Activated T-cell treated with anti-CD3 and anti-CD28 coated beads, Interleukin-2, amount 50 U/mL, for 72 hours (primary cell): ENCODE data around the gene NOXA1. TPM values are rescaled to one million over a fixed set of nuclear protein-coding genes. Genes with fewer than 3 reads are reported as not detected.
"Not testable (repeated sequence)": the region's sequence is repeated elsewhere in the genome, so short reads cannot be mapped to it uniquely, and the experiment has no call there.

Experiments
- ATAC-seq, 2 donors: fragments of 150-1000 bp; cut with Tn5 transposase; replicated peaks in 1 of 2; 2 replicates each; pipeline ENCODE4 v1.10.0; 2021; ENCODE audit warnings: moderate library complexity in 2 of 2, mild to moderate bottlenecking in 1 of 2
- DNase-seq, 2 donors: peaks; one replicate each; pipeline ENCODE4 v3.0.0; 2021 to 2022; ENCODE audit warnings: mixed read lengths in 1 of 2
- H3K27ac Mint-ChIP-seq: one replicate; pipeline ENCODE4 v1.8.0; 2022; ENCODE audit warnings: mild to moderate bottlenecking, moderate library complexity, mixed read lengths
- H3K27me3 Mint-ChIP-seq: one replicate; pipeline ENCODE4 v1.8.0; 2022; ENCODE audit warnings: low read depth, mixed read lengths
- H3K36me3 Mint-ChIP-seq, 2 donors: one replicate each; pipeline ENCODE4 v1.8.0; 2022; ENCODE audit warnings: mixed read lengths in 2 of 2, mild to moderate bottlenecking in 1 of 2; ENCODE audit not compliant: insufficient read depth in 2 of 2
- H3K4me1 Mint-ChIP-seq: one replicate; pipeline ENCODE4 v1.8.0; 2022; ENCODE audit warnings: low read depth, mixed read lengths
- H3K4me3 Mint-ChIP-seq, 2 donors: one replicate each; pipeline ENCODE4 v1.8.0; 2022; ENCODE audit warnings: mild to moderate bottlenecking in 2 of 2, mixed read lengths in 2 of 2, moderate library complexity in 2 of 2
- H3K9me3 Mint-ChIP-seq, 2 donors: one replicate each; pipeline ENCODE4 v1.8.0; 2022; ENCODE audit warnings: mixed read lengths in 2 of 2
- total RNA-seq, 2 donors: library from RNA; stranded (reverse); gene quantifications; one replicate each; pipeline ENCODE4 v1.2.3, GENCODE V29; 2022

Gene NOXA1
- total RNA-seq = 1 to 10 TPM; 1.4 to 1.8 TPM

- Mint-ChIP-seq H3K36me3 (no peaks in the 10 kb centered on the region), H3K27me3 (no peaks in the 10 kb centered on the region), H3K27ac (peak within 1 kb of the TSS; percentile 46), H3K9me3 (no peaks in the 10 kb centered on the region), H3K4me3 (peak within 1 kb of the TSS; percentile 89 to 91), H3K4me1 (peaks cover 9% of the 10 kb centered on the region)
- ATAC-seq (peak; percentile 89 to 94), DNase-seq (peak; percentile 96 to 99)
Measured at GRCh38 chr9:137422604-137423513, at the start of gene NOXA1, which contains the start of gene EXD3. Gene NOXA1 (plus strand): TSS chr9:137423393. CDS start chr9:137423530, 137 bp downstream. Gene EXD3 (minus strand): TSS chr9:137423162. CDS start chr9:137395357, 27,805 bp downstream.

DNA sequence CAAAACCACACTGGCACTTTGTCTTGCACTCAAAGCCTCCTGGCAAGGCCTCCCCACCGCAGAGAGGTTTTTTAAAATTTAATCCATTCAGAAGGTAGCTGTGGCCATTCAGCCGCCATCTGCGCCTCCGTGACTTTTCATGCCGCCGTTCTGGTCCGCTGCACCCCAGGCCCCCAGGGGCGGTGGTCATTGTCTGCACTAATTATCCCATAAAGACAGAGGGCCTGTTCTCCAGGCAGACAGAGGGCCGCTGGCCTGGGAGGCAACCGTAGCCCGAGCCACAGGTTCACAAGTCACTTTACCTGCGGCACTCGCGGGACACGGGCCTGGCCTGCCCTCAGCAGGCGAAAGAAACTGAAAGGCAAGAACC is 49.6 kb upstream of the NOXA1 start:
- ATAC-seq = no peak
- Mint-ChIP-seq H3K36me3 (no peaks in the 10 kb centered on the region), H3K4me3 (no peak overlapping the region), H3K27me3 (no peaks in the 10 kb centered on the region), H3K27ac (no peak overlapping the region), H3K4me1 (no peaks in the 10 kb centered on the region), H3K9me3 (no peaks in the 10 kb centered on the region)
- no peak for DNase-seq

DNA sequence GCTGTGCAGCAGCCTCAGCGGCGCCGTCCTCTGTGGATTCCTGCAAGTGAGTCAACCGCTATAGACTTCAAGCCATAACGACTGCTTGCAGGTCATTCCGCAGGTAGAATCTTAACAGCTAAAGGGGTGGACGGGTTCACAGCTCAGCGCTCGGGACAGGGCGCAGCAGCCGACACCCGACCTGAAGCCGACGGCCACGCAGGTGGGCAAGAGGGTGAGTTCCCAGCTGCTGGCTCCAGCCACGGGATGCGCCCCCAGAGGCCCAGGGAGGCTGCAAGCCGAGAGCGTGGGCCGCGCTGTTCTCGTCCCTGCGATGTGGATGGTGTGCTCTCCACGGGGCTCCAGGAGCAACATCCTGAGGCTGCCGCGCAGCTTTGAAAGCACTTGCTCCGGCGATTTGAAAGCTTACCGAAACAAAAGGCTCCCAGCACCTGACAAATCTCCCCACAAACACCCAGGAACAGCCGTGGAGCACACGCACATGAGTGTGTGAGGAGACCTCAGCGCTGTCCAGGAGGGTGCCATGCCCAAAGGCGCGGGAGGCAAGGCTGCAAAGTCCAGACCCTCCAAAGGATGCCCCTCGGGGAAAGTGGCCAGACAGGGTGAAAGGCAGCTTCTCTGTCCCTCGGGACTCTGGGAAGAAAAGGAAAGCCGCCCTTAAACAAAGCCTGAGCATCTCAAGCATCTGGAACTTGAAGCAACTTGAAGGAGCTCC is 48.9 kb upstream of the NOXA1 start:
- no peak for DNase-seq
- H3K9me3 Mint-ChIP-seq = no peaks in the 10 kb centered on the region
- ATAC-seq = no peak
- no peaks in the 10 kb centered on the region for H3K4me1 Mint-ChIP-seq
- H3K27me3 Mint-ChIP-seq = no peaks in the 10 kb centered on the region
- H3K36me3 Mint-ChIP-seq = no peaks in the 10 kb centered on the region
- no peak overlapping the region for H3K4me3 Mint-ChIP-seq
- no peak overlapping the region for H3K27ac Mint-ChIP-seq

DNA sequence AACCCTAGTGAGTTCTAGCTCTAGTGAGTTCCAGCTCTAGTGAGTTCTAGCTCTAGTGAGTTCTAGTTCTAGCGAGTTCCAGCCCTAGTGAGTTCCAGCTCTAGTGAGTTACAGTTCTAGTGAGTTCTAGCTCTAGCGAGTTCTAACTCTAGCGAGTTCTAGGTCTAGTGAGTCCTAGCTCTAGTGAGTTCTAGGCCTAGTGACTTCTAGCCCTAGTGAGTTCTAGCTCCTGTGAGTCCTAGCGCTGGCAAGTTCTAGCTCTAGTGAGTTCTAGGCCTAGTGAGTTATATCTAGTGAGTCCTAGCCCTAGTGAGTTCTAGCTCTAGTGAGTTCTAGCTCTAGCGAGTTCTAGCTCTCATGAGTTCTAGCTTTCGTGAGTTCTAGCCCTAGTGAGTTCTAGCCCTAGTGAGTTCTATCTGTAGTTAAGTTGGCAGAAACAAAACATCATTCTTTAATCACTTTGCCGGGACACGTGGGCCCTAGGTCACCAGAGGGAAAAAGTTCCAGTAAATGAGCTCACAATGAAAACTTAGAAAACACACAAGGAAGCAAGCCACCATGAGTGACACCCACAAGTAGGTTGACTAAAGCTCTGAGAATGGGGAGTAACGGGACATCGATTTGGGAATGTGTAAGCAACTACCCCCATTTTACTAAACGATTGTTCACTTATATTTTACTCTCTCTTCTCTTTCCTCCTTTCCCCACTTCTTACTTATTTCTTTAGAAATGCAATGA is 47.7 kb upstream of the NOXA1 start:
- ATAC-seq (no peak), DNase-seq (no peak)
- no peak overlapping the region for H3K4me3 Mint-ChIP-seq
- H3K4me1 Mint-ChIP-seq = no peaks in the 10 kb centered on the region
- no peaks in the 10 kb centered on the region for H3K9me3 Mint-ChIP-seq
- H3K27ac Mint-ChIP-seq = no peak overlapping the region
- H3K36me3 Mint-ChIP-seq = no peaks in the 10 kb centered on the region
- H3K27me3 Mint-ChIP-seq = no peaks in the 10 kb centered on the region

DNA sequence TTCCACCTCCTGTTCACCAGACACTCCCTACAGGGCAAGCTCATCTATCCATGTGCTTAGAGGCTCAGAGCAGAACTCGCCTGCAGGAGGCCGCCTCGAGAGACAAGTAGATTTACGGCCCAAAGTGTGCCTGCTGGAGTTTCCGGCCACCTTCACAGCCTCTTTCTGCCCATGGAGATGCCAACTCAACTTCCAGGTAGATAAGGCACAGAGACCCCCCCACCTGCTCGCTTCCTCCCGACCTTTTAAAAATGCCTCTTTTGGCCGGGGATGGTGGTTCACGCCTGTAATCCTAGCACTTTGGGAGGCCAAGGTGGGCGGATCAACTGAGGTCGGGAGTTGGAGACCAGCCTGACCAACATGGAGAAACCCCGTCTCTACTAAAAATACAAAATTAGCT is 46.8 kb upstream of the NOXA1 start:
- H3K9me3 Mint-ChIP-seq = no peaks in the 10 kb centered on the region
- DNase-seq = no peak
- H3K36me3 Mint-ChIP-seq = no peaks in the 10 kb centered on the region
- no peak overlapping the region for H3K4me3 Mint-ChIP-seq
- H3K27me3 Mint-ChIP-seq = no peaks in the 10 kb centered on the region
- no peak overlapping the region for H3K27ac Mint-ChIP-seq
- ATAC-seq = no peak
- no peaks in the 10 kb centered on the region for H3K4me1 Mint-ChIP-seq

GRCh38 chr9:137378688-137379410 is 44.3 kb upstream of the NOXA1 start:
- not testable (repeated sequence) for DNase-seq, H3K36me3 Mint-ChIP-seq, H3K27ac Mint-ChIP-seq, ATAC-seq, H3K4me3 Mint-ChIP-seq, H3K9me3 Mint-ChIP-seq, H3K4me1 Mint-ChIP-seq, H3K27me3 Mint-ChIP-seq

DNA sequence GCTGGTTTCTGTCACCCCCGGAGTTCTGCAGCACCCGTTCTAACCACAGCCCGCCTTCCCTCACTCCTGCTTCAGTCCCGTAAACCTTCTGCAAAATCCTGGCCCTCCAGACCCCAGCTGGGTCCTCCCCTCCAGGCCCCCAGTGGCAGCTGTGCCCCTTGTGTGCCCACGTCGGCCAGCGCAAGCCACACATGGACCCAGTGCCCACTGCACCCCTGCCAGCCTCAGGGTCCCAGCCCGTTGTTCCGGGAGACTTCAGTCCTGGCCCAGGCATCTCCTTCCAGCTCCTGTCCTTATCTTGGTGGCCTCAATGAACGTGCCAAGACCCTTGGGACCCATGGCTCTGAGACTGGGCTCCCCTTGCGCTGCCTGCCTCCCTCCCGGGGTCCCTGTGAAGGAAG is 43.4 kb upstream of the NOXA1 start:
- Mint-ChIP-seq H3K27ac (no peak overlapping the region), H3K4me1 (no peaks in the 10 kb centered on the region), H3K27me3 (no peaks in the 10 kb centered on the region), H3K9me3 (no peaks in the 10 kb centered on the region), H3K4me3 (no peak overlapping the region), H3K36me3 (no peaks in the 10 kb centered on the region)
- DNase-seq = no peak
- ATAC-seq = no peak

- no peaks in the 10 kb centered on the region for H3K36me3 Mint-ChIP-seq
- no peak overlapping the region for H3K27ac Mint-ChIP-seq
- H3K4me1 Mint-ChIP-seq = no peaks in the 10 kb centered on the region
- H3K9me3 Mint-ChIP-seq = no peaks in the 10 kb centered on the region
- ATAC-seq = no peak
- no peak overlapping the region for H3K4me3 Mint-ChIP-seq
- H3K27me3 Mint-ChIP-seq = no peaks in the 10 kb centered on the region
- no peak for DNase-seq
Measured at GRCh38 chr9:137380171-137380570, 43.0 kb upstream of the NOXA1 start.

DNA sequence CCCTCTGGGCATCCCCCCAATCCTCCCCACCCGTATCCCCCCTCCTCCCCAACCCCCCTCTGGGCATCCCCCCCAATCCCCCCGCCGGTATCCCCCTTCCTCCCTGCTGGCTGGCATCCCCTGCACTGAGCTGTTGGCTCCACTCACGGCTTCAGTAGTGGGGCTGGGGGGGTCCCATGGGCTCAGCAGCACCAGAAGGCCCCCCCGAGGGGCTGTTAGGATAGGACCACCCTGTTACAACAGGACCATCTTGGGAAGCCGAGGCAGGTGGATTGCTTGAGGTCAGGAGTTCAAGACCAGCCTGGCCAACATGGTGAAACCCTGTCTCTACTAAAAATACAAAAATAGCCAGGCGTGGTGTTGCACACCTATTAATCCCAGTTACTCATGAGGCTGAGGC is 42.6 kb upstream of the NOXA1 start:
- no peaks in the 10 kb centered on the region for H3K4me1 Mint-ChIP-seq
- no peak overlapping the region for H3K27ac Mint-ChIP-seq
- no peaks in the 10 kb centered on the region for H3K36me3 Mint-ChIP-seq
- H3K4me3 Mint-ChIP-seq = no peak overlapping the region
- no peaks in the 10 kb centered on the region for H3K27me3 Mint-ChIP-seq
- DNase-seq (no peak), ATAC-seq (no peak)
- H3K9me3 Mint-ChIP-seq = no peaks in the 10 kb centered on the region

DNA sequence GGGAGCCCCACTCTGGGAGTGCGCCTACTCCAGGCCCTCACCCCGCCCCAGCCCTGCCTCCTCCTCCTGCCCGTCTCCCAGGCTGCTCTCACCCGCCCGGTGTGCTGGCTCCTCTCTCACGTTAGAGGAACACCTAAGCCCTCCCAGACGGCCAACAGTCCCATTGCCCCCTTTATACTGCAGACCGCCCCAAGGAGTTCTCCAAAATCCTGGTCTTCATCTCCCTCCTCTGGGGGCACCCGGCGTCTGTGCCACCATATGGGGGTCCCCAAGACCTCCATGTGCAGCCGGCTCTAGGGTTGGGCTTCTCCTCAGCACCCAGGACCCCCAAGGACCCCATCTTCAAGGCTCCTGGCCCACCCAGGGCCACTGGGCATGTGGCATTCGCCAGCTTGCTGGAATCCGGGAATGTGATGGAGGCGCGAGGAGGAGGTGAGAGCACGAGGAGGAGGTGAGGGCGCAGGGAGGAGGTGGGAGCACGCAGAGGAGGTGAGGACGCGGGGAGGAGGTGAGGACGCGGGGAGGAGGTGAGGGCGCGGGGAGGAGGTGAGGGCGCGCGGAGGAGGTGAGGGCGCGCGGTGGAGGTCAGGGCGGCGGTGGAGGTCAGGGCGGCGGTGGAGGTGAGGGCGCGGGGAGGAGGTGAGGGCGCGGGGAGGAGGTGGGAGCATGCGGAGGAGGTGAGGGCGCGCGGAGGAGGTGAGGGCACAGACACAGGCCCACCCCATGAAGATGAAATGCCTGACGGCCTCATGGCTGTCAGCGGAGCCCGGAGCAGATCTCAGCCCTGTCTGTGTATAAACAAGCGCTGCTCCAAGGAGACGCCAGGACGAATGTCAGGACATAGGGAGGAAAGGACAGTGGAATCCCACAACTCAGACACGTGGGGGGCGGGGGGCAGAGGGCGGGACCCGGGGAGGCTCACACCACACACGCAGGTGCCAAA is 41.4 kb upstream of the NOXA1 start:
- Mint-ChIP-seq H3K27me3 (no peaks in the 10 kb centered on the region), H3K4me1 (no peaks in the 10 kb centered on the region), H3K27ac (no peak overlapping the region), H3K4me3 (no peak overlapping the region), H3K36me3 (no peaks in the 10 kb centered on the region), H3K9me3 (no peaks in the 10 kb centered on the region)
- ATAC-seq (no peak), DNase-seq (no peak)

- Mint-ChIP-seq H3K9me3 (no peaks in the 10 kb centered on the region), H3K36me3 (no peaks in the 10 kb centered on the region), H3K4me3 (no peak overlapping the region), H3K27ac (no peak overlapping the region), H3K4me1 (peaks cover 6% of the 10 kb centered on the region), H3K27me3 (no peaks in the 10 kb centered on the region)
- ATAC-seq (no peak), DNase-seq (no peak)
Measured at GRCh38 chr9:137382444-137383080, 40.6 kb upstream of the NOXA1 start.
